Parathyroid adenoma (tissue), 2 donors: ENCODE results near the gene DYSF.

Experiments used
- H2AFZ ChIP-seq: fragments of 300-600 bp; sonication (generic); one replicate; pipeline ENCODE4 v1.7.0; 2017; ENCODE audit warnings: antibody characterized with exemption, mild to moderate bottlenecking
- H3K27ac ChIP-seq: fragments of 300-600 bp; sonication (generic); one replicate; pipeline ENCODE4 v1.7.0; 2017
- H3K27me3 ChIP-seq: fragments of 300-600 bp; sonication (generic); one replicate; pipeline ENCODE4 v1.7.0; 2017; ENCODE audit warnings: low read length; ENCODE audit not compliant: control insufficient read depth, insufficient read depth
- H3K36me3 ChIP-seq: fragments of 300-600 bp; sonication (generic); one replicate; pipeline ENCODE4 v1.7.0; 2017; ENCODE audit warnings: low read length; ENCODE audit not compliant: control insufficient read depth, insufficient read depth
- H3K4me1 ChIP-seq: fragments of 300-600 bp; sonication (generic); one replicate; pipeline ENCODE4 v1.7.0; 2017; ENCODE audit warnings: control low read depth
- H3K4me2 ChIP-seq: fragments of 300-600 bp; sonication (generic); one replicate; pipeline ENCODE4 v1.7.0; 2017; ENCODE audit warnings: low read length
- H3K4me3 ChIP-seq: fragments of 300-600 bp; sonication (generic); one replicate; pipeline ENCODE4 v1.7.0; 2017; ENCODE audit warnings: low read depth, low read length
- H3K79me2 ChIP-seq: fragments of 300-600 bp; sonication (generic); one replicate; pipeline ENCODE4 v1.7.0; 2017; ENCODE audit warnings: control low read depth
- H3K9ac ChIP-seq: fragments of 300-600 bp; sonication (generic); one replicate; pipeline ENCODE4 v1.7.0; 2017; ENCODE audit warnings: mild to moderate bottlenecking
- H3K9me3 ChIP-seq: fragments of 300-600 bp; sonication (generic); one replicate; pipeline ENCODE4 v1.7.0; 2017; ENCODE audit warnings: low read length; ENCODE audit not compliant: control insufficient read depth
- CTCF ChIP-seq: fragments of 300-600 bp; sonication (generic); IDR thresholded peaks from one replicate; pipeline ENCODE4 v1.7.0; 2017; ENCODE audit warnings: antibody characterized with exemption, mild to moderate bottlenecking
- donor health status: primary hyperparathyroidism.

The DYSF gene

DNA sequence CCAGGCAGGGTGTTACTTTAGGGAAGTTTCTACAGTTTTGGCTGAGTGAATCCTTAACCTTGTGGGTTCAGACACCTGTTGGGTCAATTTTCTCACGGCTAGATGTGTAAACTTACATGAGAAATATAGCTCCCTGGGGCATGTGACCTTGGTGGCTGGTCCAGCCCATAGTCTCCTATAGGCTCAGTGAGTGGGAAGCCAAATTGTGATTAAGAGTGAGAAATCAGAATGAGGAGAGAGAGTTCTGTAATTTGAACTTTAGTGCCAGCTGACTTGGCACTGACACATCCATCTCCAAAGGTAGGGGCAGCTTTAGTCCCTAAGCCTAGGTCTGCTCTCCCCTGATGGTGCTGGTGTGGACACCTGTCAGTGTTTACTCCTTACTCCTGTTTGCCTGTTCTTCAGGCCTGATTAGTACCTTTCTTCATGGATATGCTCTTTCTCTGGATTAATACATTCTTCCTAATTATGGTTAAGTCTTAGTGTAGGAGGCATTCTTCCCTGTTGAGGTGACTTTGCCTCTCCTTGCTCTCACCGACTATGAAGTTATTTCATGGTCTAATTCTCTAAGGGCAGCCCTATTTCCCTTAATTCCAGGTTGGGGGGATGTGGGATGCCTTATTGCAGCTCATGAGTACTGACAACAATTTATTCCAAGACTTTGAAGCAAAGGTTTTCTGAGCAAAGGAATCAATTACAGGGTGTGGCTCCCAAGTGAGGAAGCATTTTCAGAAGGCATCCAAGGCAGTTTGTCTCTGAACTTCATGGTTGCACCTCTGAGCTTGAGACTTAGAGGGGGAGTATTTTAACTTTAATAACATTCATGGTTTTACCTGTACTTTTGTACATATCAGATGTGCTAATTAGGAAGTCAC lies 177.3 kb downstream of the DYSF start:
- TF ChIP-seq CTCF: no peak
- Histone ChIP-seq H3K9me3 (no peaks in the 10 kb centered on the region), H3K36me3 (no peaks in the 10 kb centered on the region), H3K79me2 (no peaks in the 10 kb centered on the region), H3K27ac (no peak overlapping the region), H3K4me3 (no peak overlapping the region), H2AFZ (no peak overlapping the region), H3K4me2 (no peak overlapping the region), H3K27me3 (no peaks in the 10 kb centered on the region), H3K9ac (no peak overlapping the region), H3K4me1 (no peaks in the 10 kb centered on the region)

DNA sequence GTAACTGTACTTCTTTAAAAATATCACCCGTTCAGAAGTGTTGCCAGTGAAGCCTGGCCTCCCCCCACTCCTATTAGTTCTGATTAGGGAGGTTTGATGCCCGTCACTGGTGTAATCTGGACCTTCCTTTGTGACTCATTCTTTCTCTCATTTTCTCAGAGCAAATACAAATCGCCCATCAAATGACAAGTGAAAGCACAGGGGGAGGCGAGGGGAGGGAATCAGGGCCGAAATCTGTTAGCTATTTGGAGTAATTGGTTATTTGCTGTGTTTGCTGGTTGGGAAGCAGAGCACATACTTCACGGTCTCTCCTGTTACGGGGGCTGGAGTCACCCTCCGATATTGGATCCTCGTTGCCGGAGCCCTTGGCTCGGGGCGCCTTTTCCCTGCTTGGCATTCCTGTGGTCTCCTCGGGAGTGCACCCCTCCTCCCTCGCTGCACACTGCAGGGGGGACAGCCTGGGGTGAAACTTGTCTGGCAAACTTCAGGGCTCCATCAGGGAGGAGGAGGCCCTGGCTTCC lies 178.1 kb downstream of the DYSF start:
- H3K4me3 ChIP-seq: no peak overlapping the region
- TF ChIP-seq CTCF: no peak
- H3K4me2 ChIP-seq: no peak overlapping the region
- no peaks in the 10 kb centered on the region for H3K79me2 ChIP-seq
- H2AFZ ChIP-seq: no peak overlapping the region
- H3K9ac ChIP-seq: no peak overlapping the region
- no peak overlapping the region for H3K27ac ChIP-seq
- H3K9me3 ChIP-seq: no peaks in the 10 kb centered on the region
- no peaks in the 10 kb centered on the region for H3K36me3 ChIP-seq
- no peaks in the 10 kb centered on the region for H3K4me1 ChIP-seq
- no peaks in the 10 kb centered on the region for H3K27me3 ChIP-seq

DNA sequence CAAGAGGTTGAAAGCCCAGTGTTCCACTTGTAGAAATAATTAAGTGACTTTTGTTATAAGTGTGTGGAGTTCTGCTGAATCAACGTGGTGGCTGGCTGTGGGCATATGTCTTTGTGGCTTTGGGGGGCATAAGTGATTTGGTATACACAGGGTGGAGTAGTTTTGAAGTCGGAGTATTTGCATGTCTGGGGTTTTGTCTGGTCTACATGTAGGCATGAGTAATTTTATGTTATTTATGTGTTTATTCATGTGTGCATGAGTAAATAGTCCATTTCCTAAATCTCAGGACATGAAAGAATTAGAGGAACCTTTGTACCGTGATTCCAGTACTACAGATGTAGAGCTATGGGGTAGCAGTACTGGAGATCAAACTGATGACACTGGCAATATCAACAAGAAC lies 179.7 kb downstream of the DYSF start:
- Histone ChIP-seq H3K9me3 (no peaks in the 10 kb centered on the region), H3K27me3 (no peaks in the 10 kb centered on the region), H3K27ac (no peak overlapping the region), H3K4me1 (no peaks in the 10 kb centered on the region), H3K79me2 (no peaks in the 10 kb centered on the region), H3K9ac (no peak overlapping the region), H3K36me3 (no peaks in the 10 kb centered on the region), H3K4me2 (no peak overlapping the region), H2AFZ (no peak overlapping the region), H3K4me3 (no peak overlapping the region)
- no peak for TF ChIP-seq CTCF

GRCh38 chr2:71634567-71634966 lies 181.2 kb downstream of the DYSF start:
- no peak overlapping the region for H3K4me2 ChIP-seq
- no peak overlapping the region for H3K27ac ChIP-seq
- no peak for TF ChIP-seq CTCF
- no peaks in the 10 kb centered on the region for H3K79me2 ChIP-seq
- no peaks in the 10 kb centered on the region for H3K9me3 ChIP-seq
- no peaks in the 10 kb centered on the region for H3K36me3 ChIP-seq
- no peak overlapping the region for H3K4me3 ChIP-seq
- H2AFZ ChIP-seq: no peak overlapping the region
- H3K4me1 ChIP-seq: no peaks in the 10 kb centered on the region
- no peak overlapping the region for H3K9ac ChIP-seq
- H3K27me3 ChIP-seq: no peaks in the 10 kb centered on the region

DNA sequence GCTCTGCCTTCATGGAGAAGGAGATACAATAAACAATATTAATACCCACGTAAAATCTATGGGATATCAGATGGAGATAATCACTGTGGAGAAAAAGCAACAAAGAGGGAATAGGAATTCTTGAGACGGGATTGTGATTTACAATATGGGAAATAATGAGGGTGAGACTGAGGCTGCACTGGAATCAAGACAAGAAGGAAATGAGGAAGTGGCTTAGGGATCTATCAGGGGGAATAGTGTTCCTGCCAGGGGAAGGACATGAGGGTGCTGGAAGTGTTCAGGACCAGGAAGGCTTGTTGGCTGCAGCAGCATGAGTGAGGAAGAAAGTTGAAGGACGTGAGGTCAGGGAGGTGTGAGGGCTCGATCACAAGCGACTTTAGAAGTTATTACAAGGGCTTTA lies 182.4 kb downstream of the DYSF start:
- no peak overlapping the region for H3K27ac ChIP-seq

More for the DNA sequence above, 182.4 kb downstream of the DYSF start:
- Histone ChIP-seq H3K27me3 (no peaks in the 10 kb centered on the region), H3K36me3 (no peaks in the 10 kb centered on the region), H3K79me2 (no peaks in the 10 kb centered on the region), H3K4me1 (no peaks in the 10 kb centered on the region), H3K4me3 (no peak overlapping the region), H3K9ac (no peak overlapping the region), H3K9me3 (no peaks in the 10 kb centered on the region), H2AFZ (no peak overlapping the region), H3K4me2 (no peak overlapping the region)
- no peak for TF ChIP-seq CTCF
